GM21786 (cell line): ENCODE measurements around the gene TMC4.
A peak's percentile ranks its signal among the peaks of the same experiment; 100 is the strongest.
"Not testable (repeated sequence)": the region's sequence is repeated elsewhere in the genome, so short reads cannot be mapped to it uniquely, and the experiment has no call there.

Experiments used
- ATAC-seq: cut with Tn5 transposase; IDR thresholded peaks from one replicate; pipeline ENCODE4 v1.9.1; 2021; ENCODE audit not compliant: unreplicated experiment

TMC4 gene

DNA sequence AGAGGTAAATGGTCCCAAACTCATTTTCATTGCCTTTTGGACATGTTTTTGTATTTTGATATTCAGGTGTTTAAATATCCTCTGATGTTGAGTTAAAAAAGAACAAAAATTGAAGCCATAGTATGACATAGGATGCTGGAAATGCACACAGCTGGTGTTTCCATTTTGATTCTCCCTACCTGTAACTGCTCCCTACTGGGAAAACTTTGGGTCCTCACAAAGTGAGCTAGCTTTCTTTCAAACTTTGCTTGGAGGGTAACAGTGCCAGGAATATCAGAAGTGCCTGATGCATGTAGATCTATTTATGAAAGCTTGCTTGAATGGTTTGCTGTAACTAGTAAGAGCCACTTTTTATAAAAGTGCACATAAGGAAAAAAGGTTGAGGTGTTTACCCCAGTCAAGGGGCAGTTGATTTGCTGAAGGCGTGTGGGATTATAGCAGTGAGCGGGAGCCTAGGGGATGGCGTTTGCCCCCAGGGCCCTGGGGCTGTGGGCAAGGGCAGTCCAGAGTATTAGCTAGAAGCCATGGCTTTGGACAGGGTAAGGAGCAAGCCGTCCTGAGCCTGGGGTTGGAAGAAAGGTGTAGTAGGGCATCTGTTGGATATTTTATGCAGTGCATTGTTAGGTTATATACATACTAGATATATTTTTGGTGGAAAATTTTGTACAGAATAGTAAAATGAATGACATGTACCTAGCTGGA, 32.0 kb upstream of the TMC4 start:
- no peak for ATAC-seq

DNA sequence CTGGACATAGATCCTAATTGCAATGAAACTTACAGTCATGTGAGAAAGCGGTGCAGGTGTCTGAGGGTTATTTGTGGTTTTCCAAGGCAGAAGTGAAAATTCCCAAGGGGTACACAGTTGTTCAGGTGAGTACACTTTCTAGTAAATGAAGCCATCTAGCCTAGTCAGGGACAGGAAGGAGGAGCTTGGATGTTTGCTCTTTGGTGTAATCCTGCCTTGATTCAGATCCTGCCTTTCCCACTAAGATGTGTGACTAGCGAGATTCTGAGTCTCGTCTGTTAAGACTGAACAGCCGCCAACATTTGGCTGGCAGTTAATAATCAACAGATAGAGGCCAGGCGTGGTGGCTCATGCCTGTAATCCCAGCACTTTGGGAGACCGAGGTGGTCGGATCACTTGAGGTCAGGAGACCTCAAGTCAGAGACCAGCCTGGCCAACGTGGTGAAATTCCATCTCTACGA, 30.2 kb upstream of the TMC4 start:
- no peak for ATAC-seq

DNA sequence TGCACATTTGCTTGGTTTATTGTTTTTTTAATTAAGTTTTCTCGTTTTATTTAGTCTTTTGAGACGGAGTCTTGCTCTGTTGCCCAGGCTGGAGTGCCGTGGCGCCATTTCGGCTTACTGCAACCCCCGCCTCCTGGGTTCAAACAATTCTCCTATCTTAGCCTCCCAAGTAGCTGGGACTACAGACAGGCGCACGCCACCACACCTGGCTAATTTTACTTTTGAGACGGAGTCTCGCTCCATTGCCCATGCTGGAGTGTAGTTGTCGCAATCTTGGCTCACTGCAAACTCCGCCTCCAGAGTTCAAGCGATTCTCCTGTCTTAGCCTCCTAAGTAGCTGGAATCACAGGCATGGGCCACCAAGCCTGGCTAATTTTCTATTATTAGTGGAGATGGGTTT, 29.0 kb upstream of the TMC4 start:
- no peak for ATAC-seq

DNA sequence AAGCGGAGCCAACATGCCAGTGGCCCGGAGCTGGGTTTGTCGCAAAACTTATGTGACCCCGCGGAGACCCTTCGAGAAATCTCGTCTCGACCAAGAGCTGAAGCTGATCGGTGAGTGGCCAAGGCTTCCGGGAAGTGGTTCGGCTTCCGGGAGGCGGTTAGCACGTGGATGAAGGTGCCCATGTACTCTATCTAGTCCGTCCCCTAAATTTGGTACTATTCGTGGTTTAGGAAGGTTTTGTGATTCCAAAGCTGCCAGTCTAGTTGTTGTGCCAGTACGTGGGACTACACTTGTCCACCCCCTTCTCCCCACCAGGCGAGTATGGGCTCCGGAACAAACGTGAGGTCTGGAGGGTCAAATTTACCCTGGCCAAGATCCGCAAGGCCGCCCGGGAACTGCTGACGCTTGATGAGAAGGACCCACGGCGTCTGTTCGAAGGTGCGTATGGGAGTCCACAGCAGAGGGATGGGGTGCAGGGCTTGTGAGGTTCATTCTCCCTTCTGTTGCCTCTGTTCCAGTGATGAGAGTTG, 28.3 kb upstream of the TMC4 start:
- no peak for ATAC-seq

DNA sequence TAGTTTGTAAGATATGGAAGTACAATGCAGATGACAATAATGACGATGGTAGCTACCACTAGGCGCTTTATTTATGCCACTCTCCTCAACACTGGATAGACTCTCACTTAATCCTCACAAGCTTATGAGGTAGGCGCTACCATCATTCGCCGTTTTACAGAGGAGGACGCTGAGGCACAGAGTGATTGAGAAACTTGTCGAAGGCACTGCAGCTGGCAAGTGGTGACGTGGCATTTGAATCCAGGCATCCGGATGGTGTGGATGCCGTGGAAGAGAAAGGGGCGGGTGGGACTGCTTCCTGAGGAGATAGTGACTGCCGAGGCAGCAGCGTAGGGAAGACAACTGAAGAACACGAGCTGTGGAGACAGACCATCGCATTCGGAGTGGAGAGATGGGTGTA, 26.4 kb upstream of the TMC4 start:
- no peak for ATAC-seq

DNA sequence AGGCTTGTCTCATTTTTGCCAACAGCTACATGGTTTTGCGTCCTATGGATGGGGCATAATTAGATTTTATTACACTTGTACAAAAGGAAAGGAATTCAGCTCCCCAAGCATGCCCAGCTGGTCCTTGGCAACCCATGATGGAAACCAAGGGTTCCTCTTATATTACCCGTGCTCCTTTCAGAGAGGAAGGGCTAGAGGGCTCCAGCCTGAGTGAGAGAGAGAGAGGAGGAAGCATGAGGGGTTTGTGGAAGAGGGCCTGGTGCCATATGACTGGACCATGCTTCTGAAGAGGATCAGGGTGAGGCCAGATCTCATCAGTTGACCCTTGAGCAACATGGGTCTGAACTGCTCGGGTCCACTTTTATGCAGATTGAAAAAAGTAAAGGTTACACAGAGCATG, 24.2 kb upstream of the TMC4 start:
- no peak for ATAC-seq

DNA sequence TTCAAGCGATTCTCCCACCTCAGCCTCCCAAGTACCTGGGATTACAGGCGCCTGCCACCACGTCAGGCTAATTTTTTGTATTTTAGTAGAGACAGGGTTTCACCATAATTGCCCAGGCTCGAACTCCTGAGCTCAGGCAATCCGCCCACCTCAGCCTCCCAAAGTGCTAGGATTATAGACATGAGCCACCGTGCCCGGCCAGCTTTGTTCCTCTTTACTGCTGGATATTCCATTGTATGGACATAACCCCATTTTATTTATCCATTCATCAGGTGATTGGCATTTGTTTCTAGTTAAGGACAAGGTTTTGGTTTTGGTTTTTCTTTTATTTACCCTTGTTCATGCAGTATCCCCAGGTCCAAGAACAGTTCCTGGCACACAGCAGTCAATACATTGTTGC, 23.6 kb upstream of the TMC4 start:
- no peak for ATAC-seq

DNA sequence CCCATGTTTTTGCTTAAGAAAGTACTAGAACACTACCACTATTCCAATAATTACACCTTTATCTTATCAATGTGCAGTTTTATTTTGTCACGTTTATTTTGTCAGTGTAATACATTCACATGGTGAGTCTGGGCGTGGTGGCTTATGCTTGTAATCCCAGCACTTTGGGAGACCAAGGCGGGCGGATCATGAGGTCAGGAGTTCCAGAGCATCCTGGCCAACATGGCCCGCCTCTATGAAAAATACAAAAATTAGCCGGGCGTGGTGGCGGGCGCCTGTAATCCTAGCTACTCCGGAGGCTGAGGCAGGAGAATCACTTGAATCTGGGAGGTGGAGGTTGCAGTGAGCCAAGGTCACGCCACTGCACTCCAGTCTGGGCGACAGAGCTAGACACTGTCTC, 21.5 kb upstream of the TMC4 start:
- ATAC-seq, result not testable (repeated sequence)

DNA sequence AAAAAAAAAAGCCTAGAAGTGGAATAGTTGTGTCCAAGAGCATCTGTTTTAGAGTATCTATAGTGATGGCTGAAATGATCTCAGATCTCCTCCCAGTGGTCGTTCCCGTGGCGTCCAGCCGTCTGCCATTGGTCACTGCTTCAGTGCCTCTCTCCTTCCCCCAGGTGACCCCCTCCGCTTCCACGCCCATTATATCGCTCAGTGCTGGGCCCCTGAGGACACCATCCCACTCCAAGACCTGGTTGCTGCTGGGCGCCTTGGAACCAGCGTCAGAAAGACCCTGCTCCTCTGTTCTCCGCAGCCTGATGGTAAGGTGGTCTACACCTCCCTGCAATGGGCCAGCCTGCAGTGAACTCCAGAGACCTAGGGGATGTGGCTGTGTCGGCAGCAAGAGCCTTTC, 20.1 kb upstream of the TMC4 start:
- ATAC-seq, result no peak

DNA sequence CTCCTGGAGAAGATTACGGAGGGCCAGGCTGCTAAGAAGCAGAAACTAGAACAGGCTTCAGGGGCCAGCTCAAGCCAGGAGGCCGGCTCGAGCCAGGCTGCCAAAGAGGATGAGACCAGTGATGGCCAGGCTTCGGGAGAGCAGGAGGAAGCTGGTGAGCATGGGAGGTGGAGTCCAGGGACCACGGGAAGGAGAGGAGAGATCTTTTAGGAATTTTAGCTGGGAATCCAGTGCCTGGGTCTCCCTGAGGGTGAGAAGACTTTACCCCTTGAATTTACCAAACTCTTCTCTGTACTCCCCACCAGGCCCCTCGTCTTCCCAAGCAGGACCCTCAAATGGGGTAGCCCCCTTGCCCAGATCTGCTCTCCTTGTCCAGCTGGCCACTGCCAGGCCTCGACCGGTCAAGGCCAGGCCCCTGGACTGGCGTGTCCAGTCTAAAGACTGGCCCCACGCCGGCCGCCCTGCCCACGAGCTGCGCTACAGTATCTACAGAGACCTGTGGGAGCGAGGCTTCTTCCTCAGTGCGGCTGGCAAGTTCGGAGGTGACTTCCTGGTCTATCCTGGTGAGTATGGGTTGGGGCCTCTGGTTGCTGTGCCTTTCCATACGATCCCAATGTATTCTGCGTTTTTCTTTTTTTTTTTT, 19.0 kb upstream of the TMC4 start:
- ATAC-seq, result no peak

DNA sequence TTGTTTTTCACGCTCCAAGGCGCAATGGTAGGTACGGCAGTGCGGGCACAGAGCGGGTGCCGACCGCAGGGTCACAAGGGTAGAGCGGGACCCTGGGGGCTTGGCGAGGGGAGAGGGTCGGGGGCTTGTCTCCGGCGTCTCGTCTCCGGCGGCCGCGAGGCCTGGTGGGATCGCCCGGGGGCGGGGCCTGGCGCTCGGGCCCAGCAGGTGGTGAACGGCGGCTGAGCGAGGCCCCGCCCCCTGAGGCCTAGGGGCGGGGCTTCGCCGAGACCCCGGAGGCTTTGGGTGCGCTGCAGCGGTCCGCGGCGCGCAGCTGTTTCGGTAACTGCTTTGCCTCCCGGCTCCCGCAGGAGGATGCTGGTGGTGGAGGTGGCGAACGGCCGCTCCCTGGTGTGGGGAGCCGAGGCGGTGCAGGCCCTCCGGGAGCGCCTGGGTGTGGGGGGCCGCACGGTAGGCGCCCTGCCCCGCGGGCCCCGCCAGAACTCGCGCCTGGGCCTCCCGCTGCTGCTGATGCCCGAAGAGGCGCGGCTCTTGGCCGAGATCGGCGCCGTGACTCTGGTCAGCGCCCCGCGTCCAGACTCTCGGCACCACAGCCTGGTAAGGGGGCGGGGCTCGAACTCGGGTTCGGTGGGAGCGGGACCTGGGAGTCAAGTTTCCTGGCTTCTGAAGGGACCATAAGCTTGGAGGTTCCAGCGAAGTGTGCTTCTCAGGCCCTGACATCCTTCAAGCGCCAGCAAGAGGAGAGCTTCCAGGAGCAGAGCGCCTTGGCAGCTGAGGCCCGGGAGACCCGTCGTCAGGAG, 18.3 kb upstream of the TMC4 start, which contains the start of gene TSEN34:
TSS of gene TSEN34 (plus strand) at position 298 of the 800 bp plus-strand sequence. CDS start at position 355, 57 bp downstream.
- ATAC-seq, result peak; percentile 14

DNA sequence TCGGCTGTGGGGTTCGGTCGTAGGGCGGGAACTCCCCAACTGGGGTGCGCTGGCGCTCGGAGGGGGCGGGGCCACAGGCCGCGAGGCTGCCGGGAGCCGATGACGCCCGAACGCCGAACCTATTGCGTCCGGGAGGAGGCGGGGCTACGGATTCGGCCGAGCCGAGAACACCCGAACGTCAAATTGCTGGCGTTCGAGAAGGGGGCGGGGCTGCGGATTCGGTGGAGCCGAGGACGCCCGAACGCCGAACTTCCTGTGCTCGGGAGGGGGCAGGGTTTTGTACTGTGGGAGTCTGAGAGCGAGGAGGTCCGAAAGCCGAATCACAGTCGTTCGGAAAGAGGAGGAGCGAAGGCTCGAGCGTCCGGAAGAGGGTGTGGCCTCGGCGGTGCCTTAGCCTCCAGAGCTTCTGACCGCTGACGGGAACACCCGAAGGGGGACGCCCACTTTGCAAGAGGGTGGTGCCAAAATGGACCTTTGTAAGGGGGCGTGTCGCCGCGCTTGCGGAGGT, 17.6 kb upstream of the TMC4 start:
- peak; percentile 43 for ATAC-seq

DNA sequence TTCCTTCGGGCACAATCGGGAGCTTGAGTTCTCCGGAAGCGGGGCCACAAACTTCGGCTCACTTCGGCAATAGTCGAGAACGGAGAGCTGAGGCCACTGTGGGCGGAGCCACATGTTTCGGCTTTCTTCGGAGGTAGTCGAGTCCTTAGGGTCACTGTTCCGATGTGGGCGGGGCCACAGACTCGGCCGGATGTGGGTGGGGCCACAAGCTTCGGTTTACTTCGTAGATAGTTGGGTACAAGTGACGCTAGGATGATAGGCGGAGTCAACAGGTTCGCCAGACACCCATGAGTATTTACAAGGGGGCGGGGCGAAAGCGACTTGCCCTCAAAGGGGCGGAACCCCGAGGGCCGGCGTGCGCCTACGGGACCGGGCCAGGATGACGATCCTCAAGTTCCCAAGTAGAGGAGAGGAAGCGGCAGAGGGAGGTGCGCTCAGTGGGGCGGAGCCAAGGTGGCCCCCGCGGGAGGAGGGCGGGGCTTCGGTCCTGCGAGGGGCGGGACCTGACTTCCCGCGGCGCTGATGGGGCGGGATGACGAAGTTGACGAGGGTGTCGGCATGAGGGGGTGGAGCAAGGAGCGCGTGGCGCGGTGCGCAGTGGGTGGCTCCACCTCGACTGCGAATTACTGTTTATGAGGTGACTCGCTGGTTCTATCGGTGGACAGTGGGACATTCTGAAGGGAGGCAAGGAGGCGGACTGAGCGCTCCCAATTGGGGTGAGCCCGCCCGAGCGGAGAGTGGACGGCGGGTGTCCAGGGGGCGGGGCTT, 17.0 kb upstream of the TMC4 start:
- peak; percentile 45 for ATAC-seq

DNA sequence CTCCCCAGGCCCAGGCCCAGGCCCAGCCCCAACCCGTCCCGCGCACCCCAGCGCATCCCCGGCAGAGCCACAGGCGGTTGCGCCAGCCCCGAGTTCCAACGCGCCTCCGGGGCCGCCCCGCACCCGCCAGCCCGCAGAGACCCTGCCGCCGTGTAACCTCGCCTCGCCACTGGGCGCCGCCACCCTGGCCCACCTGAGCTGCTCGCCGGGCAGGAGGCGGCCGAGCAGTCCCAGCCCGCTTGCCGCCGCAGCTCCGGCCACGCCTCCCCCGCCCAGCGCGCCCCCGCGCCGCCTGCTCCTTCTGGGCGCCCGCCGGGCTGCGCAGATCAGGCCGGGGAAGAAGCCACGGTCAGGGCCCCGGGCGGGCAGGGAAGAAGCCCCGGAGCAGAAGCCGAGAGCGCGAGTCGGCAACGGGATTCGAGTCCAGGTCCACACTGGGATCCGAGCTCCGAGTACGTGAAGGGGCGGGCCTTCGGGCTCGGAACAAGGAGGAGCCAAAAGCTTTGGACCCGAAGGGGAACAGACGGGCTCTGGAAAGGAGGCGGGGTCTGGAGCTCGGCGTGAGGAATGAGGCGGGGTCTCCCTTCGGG, 16.3 kb upstream of the TMC4 start, which contains the start of gene MBOAT7:
TSS of gene MBOAT7 (minus strand) at position 436 of the 590 bp plus-strand sequence. CDS start 1,072 bp downstream, outside the sequence.
- peak; percentile 10 for ATAC-seq

DNA sequence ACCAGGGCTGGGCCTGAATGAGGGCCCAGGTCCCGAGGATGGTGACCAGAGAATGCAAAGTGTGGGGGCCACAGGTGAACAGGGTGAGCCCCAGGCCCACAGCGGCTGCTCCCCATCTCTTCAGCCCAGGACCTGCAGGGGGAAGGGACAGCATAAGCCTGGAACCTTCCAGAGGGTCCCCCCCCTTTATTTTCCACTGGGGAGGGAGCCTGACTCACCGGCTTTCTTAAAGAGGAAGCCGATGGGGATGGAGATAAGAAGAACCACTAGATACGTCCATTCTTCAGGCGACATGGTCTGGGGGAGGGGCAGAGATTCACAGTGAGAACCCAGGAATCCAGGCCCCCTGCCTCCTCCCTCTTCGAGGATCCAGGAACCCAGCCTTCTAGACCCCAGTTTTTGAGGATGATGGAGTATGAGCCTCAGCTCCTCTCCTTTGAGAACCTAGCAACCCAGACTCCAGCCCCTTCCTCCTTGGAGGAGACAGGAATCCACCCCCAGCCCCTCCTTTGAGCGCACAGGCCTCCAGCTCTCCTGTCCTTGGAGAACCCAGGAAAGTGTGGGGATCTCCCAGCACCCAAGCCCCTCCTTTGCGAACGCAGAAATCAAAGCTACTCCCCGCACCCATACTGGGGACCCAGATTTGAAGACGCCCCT, 15.4 kb upstream of the TMC4 start:
- no peak for ATAC-seq

DNA sequence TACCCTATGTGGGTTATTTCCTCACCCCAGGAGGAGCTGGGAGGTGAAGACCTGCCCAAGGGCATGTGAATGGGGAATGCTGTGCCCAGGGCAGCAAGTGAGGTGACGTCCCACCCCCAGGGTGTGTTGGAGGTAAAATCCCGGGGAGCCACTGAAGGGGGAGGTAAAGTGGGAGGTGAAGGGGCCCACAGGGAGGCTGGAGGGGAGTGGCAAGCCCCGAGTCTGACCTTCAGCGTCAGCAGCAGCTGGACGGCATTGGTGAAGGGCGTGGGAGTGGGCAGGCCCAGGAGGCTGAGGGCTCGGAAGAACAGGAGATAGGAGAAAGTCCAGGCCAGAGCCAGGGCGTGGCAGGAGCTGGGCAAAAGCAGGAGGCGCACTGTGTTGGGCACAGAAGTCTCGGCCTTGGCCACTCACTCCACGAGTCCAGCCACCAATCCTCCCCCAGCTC, 14.0 kb upstream of the TMC4 start:
- ATAC-seq, result no peak

DNA sequence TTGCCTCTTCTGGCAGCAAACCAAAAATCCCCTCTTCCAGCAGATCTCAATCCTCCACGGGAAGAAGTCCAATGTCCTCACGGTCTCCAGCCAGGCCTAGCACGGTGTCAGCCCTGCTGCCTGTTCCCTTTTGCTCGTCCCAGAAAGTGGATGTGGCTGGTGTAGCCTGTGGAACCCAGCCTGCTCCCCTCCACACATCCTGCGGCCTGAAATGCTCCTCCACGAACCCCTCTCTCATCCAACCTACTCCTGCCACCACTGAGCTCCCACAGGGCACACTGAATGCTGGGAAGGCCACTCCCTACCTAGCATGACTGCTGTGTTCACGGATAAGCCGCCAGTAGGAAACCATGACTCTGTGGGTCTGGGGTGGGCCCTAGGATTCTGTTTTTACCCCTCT, 13.4 kb upstream of the TMC4 start:
- ATAC-seq, result no peak

DNA sequence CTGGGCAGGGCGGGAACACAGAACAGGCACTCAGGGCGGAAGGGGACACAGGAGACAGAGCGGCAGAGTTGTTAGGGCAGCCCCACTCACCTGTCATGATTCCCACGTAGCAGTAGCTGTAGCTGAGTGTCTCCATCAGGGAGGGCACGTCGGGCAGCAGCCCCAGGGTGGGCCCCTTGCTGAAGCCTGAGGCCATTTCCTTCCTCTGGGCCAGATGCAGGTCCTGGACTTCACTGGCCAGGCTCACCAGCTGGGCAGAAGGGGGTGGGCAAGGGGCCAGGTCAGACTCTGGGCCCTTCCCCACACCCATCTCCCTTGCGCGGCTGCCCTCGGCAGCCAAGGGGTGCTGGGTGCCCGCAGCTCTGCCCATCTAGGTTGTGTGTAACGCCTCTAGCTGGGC, 10.5 kb upstream of the TMC4 start:
- no peak for ATAC-seq

DNA sequence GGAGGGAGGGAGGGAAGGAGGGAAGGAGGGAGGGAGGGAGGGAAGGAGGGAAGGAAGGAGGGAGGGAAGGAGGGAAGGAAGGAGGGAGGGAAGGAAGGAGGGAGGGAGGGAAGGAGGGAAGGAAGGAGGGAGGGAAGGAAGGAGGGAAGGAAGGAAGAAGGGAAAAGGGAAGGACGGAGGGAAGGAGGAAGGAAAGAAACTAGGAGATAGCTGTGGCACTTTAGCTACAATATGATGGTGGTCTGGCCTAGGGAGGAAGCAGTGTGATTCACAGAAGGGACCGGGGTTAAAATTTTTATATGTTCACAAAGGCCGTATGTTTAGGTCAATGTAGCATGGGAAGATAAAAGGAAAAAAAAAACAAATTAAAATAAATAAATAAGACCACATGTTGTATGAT, 8.9 kb upstream of the TMC4 start:
- ATAC-seq, result not testable (repeated sequence)

DNA sequence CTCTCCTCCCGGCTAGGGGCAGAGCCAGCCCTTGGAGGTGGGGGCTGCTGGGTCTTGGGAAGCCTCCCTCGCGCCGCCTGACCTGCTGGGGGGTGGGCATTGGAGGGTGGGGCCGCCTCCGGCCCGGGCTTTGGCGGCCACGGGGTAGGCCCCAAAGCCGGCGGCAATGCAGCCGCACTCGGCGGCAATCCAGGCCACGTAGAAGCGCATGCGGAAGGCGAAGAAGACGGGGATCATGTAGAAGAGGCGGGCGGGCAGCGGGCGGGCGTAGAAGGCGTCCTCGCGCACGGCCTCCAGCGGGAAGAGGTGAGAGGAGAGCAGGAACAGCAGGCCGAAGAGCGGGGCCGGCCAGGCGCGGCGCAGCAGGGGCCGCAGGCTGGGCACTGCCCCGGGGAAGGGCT, 7.7 kb upstream of the TMC4 start:
- no peak for ATAC-seq
